GM21717 (cell line): Measurements from ENCODE around the gene GPR150.

Experiments used
- ATAC-seq: cut with Tn5 transposase; IDR thresholded peaks from one replicate; pipeline ENCODE4 v1.9.1; 2021; ENCODE audit warnings: mild to moderate bottlenecking, moderate library complexity; ENCODE audit not compliant: unreplicated experiment

Gene GPR150

DNA sequence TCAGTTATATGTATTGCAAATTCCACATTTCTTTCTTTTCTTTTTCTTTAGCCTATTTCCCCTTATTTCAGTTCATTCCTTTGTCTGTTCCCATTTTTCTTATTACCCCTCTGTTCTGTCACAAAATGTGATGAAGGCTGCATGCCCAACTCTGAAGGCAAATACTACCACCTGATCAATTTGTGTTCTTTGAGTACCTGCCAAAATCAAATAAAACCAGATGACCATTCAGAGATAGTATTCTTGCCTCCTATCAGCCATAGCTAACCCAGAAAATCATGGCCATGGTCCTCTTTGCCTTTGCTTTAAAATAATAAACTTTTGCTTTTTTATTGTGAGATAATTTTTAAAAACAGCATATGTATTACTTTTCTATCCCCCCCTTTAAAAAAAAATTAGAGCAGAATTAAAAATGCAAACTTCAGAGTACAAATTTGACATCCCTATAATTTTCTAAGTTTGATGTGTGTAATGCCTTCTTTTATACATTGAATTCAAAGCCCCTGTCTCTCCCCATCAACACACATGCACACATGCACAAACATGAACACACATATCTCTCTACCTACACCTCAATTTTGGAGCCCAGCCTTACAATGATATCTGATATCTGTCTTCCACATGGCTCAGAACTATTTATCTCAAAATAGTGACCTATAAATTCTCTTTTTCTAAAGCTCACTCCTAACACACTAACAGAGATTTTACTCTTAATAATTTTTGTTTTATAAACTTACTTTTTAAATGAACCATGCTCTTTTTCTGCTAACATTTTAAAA, 30.1 kb downstream of the GPR150 start:
- no peak for ATAC-seq

DNA sequence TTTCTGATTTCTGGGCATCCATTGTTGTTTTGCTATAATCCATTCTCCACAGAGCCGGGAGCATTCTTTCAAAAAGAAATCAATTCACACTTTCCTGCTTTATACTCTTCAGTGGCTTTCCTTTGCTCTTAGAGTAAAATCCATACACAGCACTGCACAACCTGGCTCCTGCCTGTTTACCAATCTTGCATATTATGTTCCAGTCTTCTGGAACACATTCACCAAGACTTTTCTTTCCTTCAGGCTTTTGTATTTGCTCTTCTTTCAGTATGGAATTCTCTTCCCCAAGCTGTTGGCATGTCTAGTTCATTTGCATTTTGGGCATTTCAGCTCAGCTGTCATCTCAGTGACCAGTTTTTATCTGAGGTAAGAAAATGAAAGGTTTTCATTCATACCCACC, 33.0 kb downstream of the GPR150 start:
- no peak for ATAC-seq

DNA sequence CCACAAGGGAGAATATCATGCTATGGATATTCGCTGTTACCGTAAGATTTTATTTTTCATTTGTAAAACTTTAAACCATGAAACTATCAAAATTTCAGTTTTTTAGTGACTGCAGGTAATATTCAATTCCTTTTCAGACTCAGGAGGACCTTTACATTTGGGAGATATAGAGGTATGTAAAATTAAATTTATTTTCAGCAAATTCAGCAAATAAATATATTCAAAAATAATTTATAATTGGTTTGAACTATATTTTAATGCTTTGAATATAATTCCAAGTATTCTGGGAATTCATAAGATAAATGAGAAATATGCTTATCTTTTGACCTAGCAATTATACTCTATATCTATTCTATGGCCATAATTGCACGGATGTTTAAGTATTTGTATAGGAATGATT, 34.3 kb downstream of the GPR150 start:
- ATAC-seq = no peak

DNA sequence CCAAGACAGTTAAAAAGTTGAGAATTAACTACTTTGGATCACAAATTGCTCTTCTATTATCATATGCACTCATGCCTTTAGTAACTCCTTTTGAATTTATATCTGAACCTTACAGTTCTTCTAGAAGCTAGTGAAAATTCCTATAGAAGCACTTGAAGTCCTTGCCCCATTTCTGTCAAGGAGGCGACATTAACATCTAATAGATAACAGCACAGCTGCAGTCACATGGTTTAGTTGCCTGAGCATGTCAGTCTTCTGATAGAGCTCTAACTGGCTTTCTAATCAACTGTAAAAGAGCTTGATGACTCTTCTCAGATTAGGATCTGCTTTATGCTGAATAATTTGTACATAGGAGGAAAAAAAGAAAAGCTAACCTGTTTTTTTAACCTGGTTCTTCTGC, 35.7 kb downstream of the GPR150 start:
- no peak for ATAC-seq

DNA sequence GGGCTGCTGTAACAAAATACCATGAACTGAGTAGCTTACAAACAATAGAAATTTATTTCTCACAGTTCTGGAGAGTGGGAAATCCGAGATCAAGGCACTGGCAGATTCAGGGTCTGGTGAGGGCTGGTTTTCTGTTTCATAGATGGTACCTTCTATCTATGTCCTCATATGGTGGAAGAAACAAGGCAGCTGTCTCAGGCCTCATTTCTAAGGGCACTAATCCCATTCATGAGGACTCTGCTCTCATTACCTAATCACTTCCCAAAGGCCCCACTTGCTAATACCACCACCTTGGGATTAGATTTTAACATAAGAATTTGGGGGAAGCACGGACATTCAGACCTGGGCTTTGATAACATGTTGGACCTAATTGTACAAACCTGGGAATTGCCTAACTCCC, 40.2 kb downstream of the GPR150 start:
- ATAC-seq = no peak

DNA sequence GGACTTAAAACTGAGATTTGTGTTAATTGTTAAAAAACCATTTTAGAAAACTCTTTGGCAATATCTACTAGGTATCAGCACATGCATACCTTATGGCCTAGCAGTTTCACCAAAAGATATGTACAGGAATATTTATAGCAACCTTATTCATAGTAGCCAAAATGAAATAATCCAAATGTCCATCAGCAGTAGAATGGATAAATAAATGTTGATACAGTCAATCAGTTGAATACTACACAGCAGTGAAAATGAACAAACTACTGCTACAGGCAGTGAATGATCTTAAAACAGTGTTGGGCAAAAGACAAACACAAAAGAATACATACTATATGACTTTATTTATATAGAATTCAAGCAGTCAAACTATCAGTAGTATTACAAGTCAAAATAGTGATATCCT, 43.1 kb downstream of the GPR150 start:
- no peak for ATAC-seq

DNA sequence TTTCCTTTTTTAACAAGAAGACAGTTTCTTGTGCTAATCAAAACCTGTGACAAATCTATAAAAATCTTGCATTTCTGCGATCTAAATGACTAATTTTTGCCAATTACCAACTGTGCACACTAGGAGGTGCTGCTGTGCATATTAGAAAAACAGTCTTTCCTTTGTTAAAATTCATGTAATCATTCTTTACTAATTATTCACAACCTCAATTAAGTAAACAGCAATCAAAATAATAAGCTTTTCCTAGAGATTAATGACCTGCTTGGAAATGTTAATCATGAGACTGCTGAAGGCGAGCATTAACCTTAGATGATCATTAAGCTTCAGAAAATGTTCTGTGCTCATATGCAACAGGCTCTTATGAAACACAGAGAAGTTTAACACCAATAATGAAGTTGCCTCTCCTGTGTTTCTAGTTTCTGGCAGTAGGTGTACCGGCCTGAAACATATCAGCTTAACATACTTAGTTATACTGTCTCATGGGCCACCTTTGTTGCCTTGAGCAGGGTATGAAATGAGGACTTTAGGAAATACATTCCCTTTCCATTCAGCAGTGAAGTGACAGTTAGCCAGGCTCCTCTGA, 44.4 kb downstream of the GPR150 start:
- no peak for ATAC-seq

DNA sequence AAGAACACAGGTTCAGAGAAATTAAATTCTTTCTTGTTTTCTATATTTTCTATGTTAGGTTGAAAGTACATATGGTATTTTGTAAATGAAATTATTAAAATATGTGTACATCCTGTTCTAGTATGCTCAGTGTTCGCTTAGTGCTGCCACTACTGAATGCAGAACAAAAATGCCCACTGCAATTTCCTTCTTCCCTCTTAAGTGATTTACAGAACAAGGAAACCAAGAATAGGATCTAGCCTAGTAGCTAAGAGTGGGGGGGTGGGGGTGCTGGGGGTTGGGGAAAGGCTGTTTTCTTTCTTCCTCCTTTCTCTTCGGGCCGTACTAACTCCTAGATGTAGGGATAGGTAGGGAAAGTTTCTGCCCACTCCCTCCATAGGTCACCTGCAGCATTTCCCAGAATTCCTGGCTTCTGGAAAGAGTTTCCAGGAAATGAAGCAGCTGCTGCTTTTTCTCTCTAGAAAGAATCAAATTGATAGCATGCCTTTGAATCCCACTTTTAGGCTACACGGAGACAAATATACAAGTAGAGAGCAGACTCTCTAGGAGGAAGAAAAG, 47.3 kb downstream of the GPR150 start:
- ATAC-seq = no peak

DNA sequence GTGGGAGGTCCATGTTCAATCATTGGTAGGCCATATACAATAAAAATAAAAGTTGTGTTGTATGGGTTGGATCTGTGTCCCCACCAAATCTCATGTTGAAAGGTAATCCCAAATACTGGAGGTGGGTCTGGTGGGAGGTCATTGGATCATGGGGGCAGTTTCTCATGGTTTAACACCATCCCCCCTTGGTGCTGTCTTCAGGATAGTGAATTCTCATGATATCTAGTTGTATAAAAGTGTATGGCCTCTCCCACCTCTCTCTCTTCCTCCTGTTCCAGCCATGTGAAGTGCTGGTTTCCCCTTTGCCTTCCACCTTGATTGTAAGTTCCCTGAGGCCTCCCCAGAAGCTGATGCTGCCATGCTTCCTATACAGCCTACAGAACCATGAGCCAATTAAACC, 47.8 kb downstream of the GPR150 start:
- ATAC-seq = no peak

DNA sequence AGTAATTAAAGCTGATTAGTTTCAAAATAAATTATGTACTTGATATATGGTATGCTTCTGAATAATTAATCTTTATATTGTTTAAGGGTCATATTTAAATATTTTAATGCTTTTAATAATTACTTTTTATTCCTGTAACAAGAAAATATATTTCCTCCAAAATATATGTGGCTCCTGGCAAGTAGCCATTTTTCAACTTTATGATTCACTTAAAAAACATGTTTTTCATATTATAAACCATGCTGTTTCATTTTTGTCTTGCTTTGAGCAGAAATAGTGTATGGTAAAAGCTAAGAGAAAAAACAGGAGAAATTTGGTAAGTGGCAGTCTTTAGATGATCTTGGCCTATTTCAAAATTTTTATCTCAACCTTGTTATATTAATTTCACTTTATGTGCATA, 48.3 kb downstream of the GPR150 start:
- ATAC-seq = no peak

DNA sequence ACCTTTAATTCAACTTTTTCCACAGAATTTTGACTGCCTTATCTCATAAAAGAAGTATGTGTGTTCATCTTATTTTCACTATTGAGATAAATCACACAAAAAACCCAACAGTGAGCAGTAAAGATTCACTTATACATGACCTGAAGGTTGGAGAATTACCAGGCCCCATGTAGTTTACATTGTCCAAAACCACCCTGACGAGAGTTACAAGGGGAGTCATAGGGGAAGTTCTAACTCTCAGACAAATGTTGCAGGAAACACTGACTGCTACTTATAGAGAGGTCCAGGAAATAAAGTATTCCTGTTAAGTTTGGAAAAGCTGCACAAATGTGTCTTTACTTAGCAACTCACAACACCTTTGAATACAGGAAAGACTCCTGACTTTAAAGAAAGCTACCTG, 48.8 kb downstream of the GPR150 start:
- ATAC-seq = no peak

DNA sequence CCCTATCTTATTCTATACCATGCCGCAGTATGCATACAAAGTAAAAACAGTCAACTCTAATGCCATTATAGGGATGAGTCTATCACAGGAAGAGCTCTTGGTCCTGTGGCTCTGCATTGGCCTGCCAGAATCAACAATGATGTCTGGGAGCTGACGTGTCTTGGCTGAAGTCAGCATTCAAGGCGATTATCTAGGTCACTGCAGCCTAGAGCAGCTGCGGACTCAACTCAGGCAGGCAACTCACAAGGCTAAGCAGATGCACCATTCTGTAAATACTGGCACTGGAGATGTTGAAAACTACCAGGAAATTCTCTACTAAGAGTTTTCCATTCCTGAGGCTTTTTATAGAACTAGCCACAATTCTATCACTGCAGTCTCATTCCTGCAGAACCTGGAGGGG, 49.7 kb downstream of the GPR150 start:
- ATAC-seq = no peak

DNA sequence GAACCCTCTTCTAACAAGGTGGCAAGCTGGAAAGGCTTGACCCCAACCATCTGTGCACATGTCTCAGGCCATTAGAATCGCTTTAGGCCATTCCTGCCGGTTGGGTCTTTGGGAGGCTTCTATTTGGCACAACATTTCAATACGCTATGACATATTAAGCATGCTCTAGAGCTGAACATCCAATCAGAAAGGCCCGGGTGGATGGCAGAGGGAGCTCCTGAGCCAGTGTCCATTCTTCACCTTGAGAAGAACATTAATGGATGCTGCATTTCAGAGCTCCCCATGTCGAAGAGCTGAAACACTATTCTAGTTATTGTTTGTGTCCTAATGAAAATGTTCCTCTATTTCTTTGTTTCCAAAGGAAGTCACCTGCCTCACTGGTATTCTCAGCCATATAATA, 50.1 kb downstream of the GPR150 start:
- no peak for ATAC-seq

DNA sequence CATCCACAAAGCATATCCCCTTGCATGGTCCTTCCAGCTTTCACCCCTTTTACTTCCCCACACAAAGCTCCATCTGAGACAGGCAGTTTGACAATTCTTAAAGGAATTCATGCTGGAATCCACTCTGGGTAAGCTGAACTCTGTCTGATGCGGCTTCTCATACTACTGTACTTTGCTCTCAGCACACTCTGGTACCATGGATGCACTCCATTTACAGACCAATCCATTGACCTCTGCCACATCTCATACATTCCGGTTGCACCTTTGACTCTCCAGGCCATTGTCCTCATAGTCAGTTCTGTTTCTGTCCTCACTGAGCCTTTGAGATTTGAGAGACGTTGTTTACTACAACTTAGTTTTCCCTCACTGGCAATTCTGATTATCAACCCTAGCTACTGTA, 50.7 kb downstream of the GPR150 start:
- ATAC-seq = no peak
